TTC549 (cell line): ENCODE results near the gene TMEM170B.
A peak's percentile ranks its signal among the peaks of the same experiment; 100 is the strongest.
"Not testable (repeated sequence)": the region's sequence is repeated elsewhere in the genome, so short reads cannot be mapped to it uniquely, and the experiment has no call there.

Experiments
- FAIRE-seq: peaks from 2 replicates; lab custom pipeline; 2012; peaks lifted over from hg19 to GRCh38; lab: Jason Lieb, UNC

Gene TMEM170B

GRCh38 chr6:11528996-11529395, 8.6 kb upstream of the TMEM170B start:
- FAIRE-seq, result no peak

- no peak for FAIRE-seq
These were observed 5.5 kb upstream of the TMEM170B start for GRCh38 chr6:11532097-11532496.

GRCh38 chr6:11534561-11534960, 3.0 kb upstream of the TMEM170B start:
- FAIRE-seq, result no peak

- FAIRE-seq, result peak; percentile 22
These were observed 1.7 kb upstream of the TMEM170B start for GRCh38 chr6:11535801-11536230.

GRCh38 chr6:11536795-11537194, 754 bp upstream of the TMEM170B start:
- no peak for FAIRE-seq

GRCh38 chr6:11538052-11538818, 686 bp downstream of the TMEM170B start:
- FAIRE-seq, result no peak

GRCh38 chr6:11538819-11539468, 1.4 kb downstream of the TMEM170B start:
- peak; percentile 28 for FAIRE-seq

- no peak for FAIRE-seq
These were observed 5.3 kb downstream of the TMEM170B start for GRCh38 chr6:11542863-11543262.

GRCh38 chr6:11543919-11544518, 6.5 kb downstream of the TMEM170B start:
- FAIRE-seq, result no peak

- FAIRE-seq, result not testable (repeated sequence)
These were observed 10.3 kb downstream of the TMEM170B start for GRCh38 chr6:11547846-11548245.

GRCh38 chr6:11548578-11548977, 11.0 kb downstream of the TMEM170B start:
- not testable (repeated sequence) for FAIRE-seq

GRCh38 chr6:11551053-11551452, 13.5 kb downstream of the TMEM170B start:
- FAIRE-seq, result no peak

- FAIRE-seq, result no peak
These were observed 14.9 kb downstream of the TMEM170B start for GRCh38 chr6:11552442-11552841.

- FAIRE-seq, result no peak
These were observed 16.3 kb downstream of the TMEM170B start for GRCh38 chr6:11553824-11554223.

GRCh38 chr6:11556309-11556708, 18.8 kb downstream of the TMEM170B start:
- FAIRE-seq, result no peak

- no peak for FAIRE-seq
These were observed 26.2 kb downstream of the TMEM170B start for GRCh38 chr6:11563793-11564192.

- FAIRE-seq, result no peak
These were observed 29.1 kb downstream of the TMEM170B start for GRCh38 chr6:11566609-11567008.

- FAIRE-seq, result no peak
These were observed 33.5 kb downstream of the TMEM170B start for GRCh38 chr6:11571073-11571472.

- FAIRE-seq, result peak; percentile 96
These were observed 38.0 kb downstream of the TMEM170B start for GRCh38 chr6:11575408-11576033.

GRCh38 chr6:11580686-11581405, 43.3 kb downstream of the TMEM170B start:
- FAIRE-seq, result peak; percentile 41

- peak; percentile 91 for FAIRE-seq
These were observed 46.7 kb downstream of the TMEM170B start for GRCh38 chr6:11584244-11584643.

GRCh38 chr6:11585426-11586016, 48.0 kb downstream of the TMEM170B start:
- no peak for FAIRE-seq
